HG03280 (cell line): ENCODE data around the gene SUGP1.

Source experiments
- ATAC-seq: cut with Tn5 transposase; IDR thresholded peaks from one replicate; pipeline ENCODE4 v1.9.1; 2021; ENCODE audit warnings: mild to moderate bottlenecking, moderate library complexity; ENCODE audit not compliant: unreplicated experiment

Gene SUGP1

DNA sequence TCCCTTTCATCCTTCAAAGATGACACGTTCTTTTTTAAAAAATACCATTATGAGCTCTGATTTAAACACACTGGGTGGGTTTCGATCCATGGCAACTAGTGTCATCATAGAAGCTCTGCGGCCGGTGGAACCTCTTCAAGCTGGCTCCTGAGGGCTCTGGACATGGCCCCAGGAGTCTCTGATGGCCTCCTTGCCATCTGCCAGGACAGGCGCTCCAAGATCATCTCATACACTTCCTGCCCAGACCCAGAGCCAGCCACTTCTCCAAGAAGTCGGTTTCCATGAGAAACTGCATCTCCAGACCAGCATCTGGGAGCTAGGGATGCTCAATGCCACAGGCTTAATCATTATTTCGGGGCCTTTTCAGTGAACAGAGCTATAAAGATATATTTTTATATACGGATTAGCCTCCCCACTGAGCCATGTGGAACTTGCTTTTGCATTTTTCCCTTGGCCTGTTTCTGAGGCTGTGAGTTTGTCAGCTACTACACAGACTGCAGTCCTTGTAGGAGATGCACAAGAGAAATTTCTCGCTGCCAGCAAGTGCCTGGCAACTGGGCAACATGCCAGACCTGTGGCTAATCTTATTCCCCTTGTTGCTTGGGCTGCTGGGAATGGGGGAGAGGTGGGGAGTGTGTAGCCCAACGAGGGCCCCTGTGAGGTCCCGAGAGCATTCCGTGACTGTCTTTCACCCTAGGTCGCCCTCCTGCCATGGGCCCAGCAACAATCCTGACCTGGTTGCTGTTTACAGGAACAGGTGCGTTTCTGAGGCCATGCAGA lies 15.9 kb downstream of the SUGP1 start:
- no peak for ATAC-seq

DNA sequence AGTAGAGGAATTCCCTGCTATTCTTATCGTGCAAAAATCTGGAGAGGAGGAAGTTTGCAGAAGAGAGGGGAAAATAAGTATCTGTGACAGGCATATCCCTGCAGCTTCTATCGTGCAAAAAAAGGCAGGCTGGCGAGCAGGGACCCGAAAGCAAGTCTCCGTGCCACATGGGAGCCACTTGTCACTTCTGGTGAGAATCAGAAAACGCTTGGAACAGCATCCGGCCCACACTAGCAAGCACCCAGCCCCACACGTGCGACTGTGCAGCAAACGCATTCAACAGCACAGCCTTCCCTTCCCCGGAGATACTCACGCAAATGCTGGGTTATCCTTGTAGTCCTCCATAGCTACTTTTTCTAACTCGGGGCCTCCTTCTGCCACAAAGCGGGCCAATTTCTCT lies 16.9 kb downstream of the SUGP1 start:
- no peak for ATAC-seq

DNA sequence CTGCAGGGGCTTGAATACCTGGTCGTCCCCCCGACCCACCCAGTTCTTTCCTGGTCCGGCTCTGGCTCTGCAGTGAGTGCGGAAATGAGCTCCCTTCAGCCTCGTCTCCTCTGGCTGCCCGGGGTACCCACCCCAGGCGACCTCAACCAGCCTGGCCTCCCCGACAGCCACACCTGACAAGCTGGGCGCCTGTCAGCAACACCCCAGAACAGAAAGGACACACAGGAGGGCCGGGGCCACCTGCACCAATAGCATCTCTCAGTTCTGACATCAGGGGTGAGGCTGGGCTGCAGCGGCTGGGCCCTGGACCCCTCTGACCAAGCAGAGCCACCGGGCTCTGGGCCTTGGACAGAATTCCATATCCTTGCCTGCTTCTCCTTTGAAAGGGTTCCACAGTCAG lies 19.7 kb downstream of the SUGP1 start:
- no peak for ATAC-seq

DNA sequence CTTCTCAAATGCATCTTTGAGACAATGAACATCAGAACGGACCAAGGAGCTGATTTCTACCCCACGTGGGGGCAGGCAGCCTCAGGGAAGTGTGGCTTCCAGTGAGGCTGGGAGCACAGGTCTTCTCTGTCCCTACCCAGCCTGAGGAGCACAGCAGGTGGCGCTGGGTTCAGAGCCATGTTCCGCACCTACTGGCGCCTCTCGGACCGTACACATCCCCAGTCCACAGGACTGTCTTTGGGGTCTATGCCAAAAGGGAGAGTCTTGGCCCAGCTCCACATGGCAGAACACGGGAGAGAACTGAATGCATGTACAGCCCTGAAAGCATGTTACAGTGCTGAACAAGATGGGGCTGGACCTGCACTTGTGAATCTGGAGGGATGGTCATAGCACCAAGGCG lies 22.6 kb downstream of the SUGP1 start:
- ATAC-seq: no peak

DNA sequence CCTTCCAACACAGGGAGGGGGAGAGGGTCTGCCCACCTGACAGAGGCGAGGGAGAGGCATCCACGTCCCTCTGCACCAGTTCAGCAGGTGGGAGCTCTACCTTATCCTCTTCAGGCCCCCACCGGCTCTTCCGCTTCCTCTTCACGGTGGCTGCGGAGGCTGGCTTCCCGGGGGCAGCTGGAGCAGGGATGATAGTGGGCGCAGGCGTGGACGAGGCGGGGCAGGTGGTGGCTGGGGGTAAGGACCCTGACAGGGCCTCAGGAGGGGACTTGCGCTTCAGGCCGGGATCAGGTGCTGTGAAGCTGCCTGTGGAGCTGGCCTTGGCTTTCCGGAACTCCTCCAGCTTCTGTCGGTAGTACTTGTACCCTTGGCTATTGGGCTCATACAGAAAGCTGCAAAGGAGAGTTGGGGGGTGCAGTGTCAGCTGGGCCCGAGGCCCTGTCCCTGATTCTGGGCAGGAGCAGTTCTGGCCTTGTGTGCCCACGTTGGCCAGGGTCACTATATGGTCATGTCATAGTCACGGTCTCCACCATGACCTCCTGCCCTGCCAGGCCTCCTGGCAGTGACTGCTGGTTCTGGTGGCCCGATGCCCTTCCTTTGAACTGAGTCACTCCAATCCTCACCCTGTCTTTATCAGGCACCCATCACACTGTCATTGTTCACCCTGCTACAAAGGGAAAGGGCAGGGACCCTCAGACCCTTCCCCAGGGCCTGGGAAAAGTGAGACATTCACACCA lies 23.2 kb downstream of the SUGP1 start:
- ATAC-seq: no peak

DNA sequence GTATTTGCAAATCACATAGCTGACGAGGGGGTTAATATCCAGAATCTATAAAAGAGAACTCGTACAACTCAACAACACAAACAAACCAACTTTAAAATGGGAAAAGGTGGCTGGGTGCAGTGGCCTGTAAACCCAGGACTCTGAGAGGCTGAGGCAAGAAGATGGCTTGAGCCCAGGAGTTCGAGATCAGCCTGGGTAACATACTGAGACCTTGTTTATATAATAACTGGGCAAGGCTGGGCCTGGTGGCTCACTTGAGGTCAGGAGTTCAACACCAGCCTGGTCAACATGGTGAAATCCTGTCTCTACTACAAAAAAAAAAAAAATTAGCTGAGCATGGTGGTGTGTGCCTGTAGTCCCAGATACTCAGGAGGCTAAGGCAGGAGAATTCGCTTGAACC lies 25.4 kb downstream of the SUGP1 start:
- no peak for ATAC-seq

DNA sequence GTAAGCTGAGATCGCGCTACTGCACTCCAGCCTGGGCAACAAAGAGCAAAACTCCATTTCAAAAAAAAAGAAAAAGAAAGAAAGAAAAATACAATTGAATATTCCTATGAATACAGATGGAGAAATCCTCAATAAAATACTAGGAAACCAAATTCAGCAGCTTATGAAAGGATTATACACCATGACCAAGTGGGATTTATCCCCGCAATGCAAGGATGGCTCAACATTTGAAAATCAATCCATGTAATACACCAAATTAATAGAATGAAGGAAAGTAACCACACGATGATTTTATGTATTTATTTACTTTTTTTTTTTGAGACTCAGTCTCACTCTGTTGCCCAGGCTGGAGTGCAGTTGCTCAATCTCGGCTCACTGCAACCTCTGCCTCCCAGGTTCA lies 27.7 kb downstream of the SUGP1 start:
- no peak for ATAC-seq

DNA sequence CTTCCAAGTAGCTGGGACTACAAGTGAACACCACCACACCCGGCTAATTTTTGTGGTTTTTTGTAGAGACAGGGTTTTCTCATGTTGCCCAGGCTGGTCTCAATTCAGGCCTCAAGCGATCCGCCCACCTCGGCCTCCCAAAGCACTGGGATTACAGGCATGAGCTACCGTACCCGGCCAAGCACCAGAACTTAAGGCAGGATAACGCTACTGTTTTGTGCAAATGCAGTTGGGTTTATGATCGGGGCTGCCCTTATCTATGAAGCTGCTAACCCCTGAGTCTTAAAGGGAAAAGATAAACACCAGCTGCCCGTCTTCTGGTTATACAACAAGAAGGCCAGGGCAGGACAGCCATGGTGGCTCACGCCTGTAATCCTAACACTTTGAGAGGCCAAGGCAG lies 34.6 kb downstream of the SUGP1 start:
- ATAC-seq: no peak

DNA sequence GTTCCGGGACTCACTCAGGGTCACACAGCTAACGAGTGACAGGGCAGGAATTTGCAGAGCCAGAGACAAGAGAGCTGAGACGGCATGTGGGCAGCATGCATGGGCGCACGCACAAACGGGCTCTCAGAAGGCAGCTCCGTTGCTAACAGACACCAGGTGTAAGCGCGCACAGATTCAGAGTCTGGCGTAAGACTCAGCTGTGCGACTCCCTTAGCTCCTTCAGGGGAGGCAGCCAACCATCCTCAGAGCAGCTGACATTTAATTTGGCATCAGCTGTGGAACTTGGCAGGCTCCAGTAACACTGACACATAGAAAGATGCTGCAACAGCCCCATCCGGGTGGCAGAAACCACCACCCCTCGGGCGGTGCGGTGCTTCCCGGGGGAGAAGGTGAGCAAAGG lies 39.7 kb downstream of the SUGP1 start:
- ATAC-seq: no peak

DNA sequence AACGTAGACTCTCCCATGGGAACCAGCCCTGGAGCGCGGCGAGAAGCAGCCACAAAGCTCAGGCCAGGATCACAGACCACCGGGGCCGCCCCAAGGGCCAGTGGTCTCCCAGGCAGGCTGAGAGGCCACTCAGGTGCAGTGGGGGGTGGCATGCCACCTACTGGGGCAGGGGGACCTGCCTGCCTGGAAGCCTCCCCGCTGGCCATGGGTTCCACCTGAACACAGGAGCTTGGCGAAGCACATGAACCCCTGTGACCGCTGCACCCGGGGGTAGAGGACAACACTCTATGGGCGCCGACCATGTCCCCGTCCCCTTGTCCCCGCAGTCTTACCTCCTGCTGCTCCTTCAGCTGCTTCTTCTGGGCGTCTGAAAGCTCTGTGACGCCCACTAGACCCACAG lies 40.5 kb downstream of the SUGP1 start:
- no peak for ATAC-seq

DNA sequence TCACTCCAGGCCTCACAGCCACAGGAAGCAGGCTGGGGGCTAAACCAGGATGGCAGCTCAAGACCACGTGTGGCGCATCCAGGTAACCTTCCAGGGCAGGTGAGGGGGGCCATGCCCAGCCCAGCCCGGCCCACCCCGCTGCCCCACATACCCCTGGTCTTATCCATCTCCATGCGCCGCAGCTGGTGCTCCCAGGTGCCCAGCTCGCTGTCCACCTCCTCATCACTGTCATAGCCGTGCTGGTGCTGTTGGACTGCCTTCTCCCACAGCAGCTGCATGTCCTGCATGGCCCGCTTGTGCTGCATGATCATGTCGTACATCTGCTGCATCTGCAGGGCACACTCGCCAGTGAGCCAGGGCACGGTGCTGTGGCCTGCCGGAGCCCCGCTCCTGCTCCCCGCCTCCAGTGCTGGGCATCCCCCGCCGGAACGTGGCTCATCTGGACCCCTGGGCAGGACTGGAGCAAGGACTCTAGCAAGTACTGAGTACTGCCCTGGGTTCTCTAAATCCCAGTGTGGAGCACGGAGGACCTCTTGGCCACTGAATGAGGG lies 41.2 kb downstream of the SUGP1 start:
- no peak for ATAC-seq

DNA sequence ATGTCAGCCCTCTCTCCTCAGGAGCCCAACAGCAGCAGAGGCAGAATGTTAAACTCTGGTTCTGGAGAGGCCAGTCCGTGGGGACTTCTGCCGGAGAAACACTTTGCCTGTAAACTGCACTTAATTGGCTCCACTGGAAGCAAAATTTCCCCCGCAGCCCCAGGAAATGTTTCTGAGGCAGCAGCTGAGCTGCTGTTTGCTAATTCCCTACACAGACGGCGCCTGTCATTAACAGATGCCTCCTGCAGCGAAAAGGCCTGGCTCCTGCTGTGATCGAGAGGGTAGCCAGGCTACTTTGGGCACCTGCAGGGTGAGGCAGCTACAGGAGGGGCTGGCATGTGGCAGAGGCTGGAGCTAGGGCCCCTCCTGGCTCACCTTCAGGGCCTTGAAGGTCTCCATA lies 42.0 kb downstream of the SUGP1 start:
- no peak for ATAC-seq

DNA sequence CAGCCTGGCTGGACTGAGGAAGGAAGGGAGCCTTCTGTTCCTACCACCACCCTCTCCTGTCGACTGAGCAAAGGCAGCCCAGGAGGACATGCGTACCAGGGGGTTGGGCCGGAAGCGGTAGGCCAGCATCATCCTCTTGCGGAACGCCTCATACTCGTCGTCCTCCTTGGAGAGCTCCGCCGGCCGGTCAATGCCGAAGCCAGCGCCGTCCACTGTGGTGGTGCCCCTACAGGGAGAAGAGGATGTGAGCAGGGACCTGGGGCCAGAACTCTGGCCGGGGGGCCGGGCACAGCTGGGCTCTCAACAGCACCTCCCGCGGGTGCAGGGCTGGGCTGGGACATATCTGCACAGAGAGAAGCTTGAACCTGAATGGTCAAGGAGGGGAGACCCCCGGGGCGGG lies 43.5 kb downstream of the SUGP1 start:
- ATAC-seq: no peak

DNA sequence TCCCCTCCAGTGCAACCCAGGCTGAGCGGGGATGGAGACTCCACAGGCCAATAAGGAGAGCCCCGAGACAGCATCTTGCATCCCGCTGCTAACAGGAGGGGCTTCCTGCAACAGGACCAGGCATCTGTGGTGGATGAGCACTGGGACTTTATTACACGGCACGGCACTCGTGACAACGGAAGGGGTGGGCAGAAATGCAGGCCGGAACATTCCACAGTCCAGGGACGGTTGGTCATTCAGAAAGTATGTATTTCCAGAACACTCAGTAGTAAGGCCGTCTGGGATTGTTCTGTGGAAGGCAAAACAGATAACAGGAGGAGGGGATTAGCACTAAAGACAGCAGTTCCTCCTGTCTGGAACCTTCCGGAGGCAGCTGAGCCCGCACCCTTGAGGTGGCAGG lies 43.9 kb downstream of the SUGP1 start:
- no peak for ATAC-seq

DNA sequence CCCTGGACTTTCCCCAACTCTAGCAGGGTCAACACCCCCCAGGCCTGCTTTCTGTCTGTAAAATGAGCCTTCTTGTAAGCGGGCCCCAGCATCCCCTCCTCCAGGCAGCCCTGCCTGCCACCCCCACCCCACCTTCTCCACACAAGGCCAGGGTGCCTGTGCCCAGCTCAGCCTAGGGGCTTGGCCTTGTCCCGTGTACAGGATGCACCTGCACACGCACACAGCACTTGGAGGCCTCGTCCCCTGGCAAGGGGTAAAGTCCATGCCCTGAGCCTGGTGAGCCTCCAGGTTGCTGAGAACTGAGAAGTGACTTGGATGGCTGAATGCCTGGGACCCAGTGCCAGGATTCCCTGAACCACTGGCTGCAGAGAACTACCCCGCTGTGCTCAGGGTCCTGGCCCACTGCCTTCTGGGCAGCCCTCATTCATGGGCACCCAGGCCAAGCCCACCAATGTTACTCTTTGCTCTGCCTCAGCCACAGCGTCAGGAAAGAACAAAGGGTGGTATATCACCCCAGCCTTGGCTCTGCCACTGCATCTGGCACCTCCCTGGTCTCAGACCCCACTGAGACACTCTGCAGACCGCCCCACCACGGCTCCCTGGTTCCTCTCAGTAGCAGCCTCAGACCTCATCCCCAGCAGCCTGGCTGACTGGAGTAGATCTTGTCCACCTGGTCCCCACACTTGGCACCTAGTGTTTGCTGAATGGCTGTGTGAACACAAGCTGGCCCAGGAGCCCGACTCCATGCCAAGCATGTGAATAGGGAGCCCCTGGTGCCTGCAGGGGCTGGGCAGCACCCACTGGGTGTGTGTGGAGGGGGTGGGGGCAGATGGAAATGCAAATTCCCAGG lies 45.4 kb downstream of the SUGP1 start:
- no peak for ATAC-seq

DNA sequence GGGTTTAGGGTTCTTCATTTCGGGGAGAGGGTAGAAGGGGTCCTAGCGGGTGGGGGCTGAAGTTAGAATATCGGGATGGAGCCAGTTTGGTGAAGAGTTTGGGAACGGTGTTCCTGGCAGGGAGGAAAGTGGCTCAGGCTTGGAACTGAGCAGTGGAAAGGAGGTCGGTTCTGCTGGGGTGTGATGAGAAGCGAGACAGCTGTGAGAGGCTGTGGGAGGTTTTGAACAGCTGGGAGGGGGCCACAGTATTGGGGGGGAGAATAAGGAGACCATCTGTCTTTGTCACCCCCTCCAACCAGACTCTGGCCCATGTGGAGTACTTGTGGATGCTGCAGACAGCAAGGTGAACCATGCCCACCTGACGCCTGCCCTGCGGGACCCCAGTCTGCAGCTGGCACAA lies 46.2 kb downstream of the SUGP1 start:
- no peak for ATAC-seq

DNA sequence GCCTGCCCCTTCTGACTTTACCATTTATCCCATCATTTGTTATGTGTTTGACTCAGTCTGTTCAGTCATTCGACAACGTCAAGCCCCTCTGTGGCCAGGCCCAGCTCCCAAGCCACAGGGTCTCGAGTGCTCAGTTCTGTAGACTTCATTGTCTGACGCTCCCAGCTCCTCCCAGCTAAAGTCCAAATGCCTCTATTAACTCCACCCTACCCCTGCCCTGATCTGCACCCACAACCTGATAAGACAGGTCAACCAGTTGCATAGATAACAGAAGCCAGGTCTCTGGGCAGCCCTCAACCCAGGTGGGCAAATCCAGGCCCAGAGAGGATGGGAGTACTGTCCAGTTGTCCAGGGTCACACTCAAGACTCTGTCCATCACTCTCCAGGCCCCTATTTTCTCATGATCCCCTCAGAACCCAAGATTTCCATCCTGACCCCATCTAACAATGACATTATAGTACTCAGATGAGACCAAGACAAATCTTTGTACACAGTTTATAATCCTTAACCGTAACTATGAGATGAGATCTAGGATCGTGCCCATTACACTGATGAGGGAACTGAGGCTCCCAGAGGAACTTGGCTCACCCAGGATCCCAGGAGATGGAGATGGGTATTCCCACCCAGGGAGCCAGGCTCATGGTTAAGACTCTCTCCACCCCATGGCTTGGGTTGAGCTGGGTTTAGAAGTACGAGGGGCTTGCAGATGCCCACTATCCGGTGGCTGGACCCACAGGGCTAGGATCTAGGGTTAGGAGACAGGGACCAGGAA lies 48.3 kb downstream of the SUGP1 start:
- ATAC-seq: no peak

DNA sequence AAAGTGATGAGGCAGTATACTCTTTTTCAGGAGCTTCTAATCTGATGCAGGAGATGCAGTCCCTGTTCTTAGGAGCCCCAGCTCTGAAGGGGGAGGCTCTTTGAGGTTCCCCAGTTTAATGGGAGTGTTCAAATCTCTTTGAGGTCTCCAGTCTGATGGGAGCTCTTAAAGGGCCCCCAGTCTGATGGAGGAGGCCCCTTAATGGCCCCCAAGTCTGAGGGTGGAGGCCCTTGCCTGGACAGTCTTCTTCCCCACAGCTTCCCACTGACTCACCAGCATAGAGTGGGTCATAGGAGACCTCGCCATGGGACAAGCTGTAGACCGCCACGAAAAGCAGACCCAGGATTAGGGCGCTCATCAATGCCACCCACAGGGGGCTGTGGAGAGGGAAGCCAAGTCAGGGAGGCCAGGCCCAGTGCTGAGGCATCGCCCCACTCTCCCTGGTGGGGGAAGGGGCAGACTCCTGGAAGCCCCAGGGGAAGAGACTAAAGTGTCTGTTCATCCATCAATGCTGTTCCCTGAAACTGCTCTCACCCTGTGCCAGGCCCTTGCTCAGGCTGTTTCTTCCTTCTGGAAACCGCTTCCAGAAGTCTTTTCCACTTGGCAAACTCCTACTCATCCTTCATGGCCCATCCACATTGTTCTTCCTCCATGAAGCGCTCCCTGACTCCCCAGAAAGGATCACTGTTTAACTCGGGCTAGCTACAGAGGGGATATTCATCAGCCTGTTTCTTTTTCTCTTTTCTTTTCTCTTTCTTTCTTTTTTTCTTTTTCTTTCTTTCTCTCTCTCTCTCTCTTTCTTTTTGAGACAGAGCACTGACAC lies 49.3 kb downstream of the SUGP1 start:
- ATAC-seq: no peak

DNA sequence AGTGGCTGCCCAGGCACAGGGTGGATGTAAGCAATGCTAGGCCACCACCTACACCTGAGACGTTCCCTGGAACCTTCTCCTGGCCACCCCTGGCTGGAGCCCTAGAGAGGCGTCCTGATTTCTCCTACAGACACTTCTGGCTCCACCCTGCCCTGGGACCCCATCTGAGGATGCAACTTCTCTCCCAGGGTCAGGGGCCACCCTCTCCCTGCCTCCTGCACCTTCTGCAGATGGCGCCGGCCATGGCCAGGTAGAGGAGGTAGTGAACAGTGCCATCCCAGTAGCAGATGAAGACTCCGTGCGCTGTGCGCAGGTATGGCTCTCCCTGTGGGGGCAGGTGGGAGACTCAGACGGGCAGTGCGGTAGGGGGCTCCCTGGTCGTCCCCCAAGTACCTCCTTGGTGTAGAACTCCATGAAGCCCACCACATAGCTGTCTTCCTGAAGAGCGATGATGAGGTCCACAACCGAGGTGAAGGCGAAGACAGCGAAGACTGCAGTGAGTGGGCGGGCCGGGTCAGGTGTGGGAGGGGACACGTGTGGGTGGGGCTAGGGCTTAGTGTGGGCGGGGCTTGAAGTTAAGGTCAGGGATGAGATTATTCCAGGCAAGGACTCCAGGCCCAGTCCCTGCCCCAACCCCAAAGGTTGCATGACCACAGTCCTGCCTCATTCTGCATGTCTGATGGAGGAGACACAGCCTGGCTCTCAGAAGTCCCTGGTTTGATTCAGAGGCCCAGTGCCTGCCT lies 50.2 kb downstream of the SUGP1 start:
- ATAC-seq: no peak
